Neural progenitor cell (in vitro differentiated cells): Measurements from ENCODE around the gene GARIN6. TPM values are rescaled to one million over a fixed set of nuclear protein-coding genes. Genes with fewer than 3 reads are reported as not detected.

Experiments used
- DNase-seq: peaks from one replicate; pipeline ENCODE4 v3.0.0-alpha.2; 2016; ENCODE audit warnings: low spot score
- H2AFZ ChIP-seq: fragments of 200-600 bp; sonication (generic); replicated peaks from 2 replicates; pipeline ENCODE4 v1.6.1; 2016; ENCODE audit warnings: antibody characterized with exemption
- H3F3A ChIP-seq: fragments of 200-600 bp; sonication (generic); 2 replicates; pipeline ENCODE4 v1.6.1; 2016; ENCODE audit warnings: antibody characterized with exemption, low read depth
- H3K27ac ChIP-seq: fragments of 200-600 bp; sonication (generic); 2 replicates; pipeline ENCODE4 v1.5.1; 2016; ENCODE audit warnings: mild to moderate bottlenecking
- H3K27me3 ChIP-seq: fragments of 200-600 bp; sonication (generic); 2 replicates; pipeline ENCODE4 v1.6.1; 2016; ENCODE audit warnings: mild to moderate bottlenecking, moderate library complexity
- H3K36me3 ChIP-seq: fragments of 200-600 bp; sonication (generic); 2 replicates; pipeline ENCODE4 v1.5.1; 2016
- H3K4me1 ChIP-seq: fragments of 200-600 bp; sonication (generic); 2 replicates; pipeline ENCODE4 v1.6.1; 2016; ENCODE audit warnings: mixed run types
- H3K4me2 ChIP-seq: fragments of 200-600 bp; sonication (generic); 2 replicates; pipeline ENCODE4 v1.6.1; 2016
- H3K4me3 ChIP-seq: fragments of 200-600 bp; sonication (generic); 2 replicates; pipeline ENCODE4 v1.5.1; 2016
- H3K79me2 ChIP-seq: fragments of 200-600 bp; sonication (generic); 2 replicates; pipeline ENCODE4 v1.6.1; 2016; ENCODE audit warnings: low read depth
- H3K9ac ChIP-seq: fragments of 200-600 bp; sonication (generic); 2 replicates; pipeline ENCODE4 v1.6.1; 2016
- H3K9me3 ChIP-seq: fragments of 200-600 bp; sonication (generic); 2 replicates; pipeline ENCODE4 v1.5.1; 2016; ENCODE audit warnings: low read depth
- H4K20me1 ChIP-seq: fragments of 200-600 bp; sonication (generic); 2 replicates; pipeline ENCODE4 v1.6.1; 2016; ENCODE audit warnings: low read depth
- H3K27ac Mint-ChIP-seq: 3 replicates; pipeline ENCODE4 v1.8.0; 2021; ENCODE audit warnings: mixed read lengths
- H3K27me3 Mint-ChIP-seq: 2 replicates; pipeline ENCODE4 v1.8.0; 2022; ENCODE audit warnings: low read depth, mild to moderate bottlenecking, inconsistent platforms, moderate library complexity, mixed read lengths; ENCODE audit not compliant: insufficient read depth
- H3K36me3 Mint-ChIP-seq: 3 replicates; pipeline ENCODE4 v1.8.0; 2021; ENCODE audit warnings: mixed read lengths
- H3K4me1 Mint-ChIP-seq: 3 replicates; pipeline ENCODE4 v1.8.0; 2021; ENCODE audit warnings: mixed read lengths
- H3K4me3 Mint-ChIP-seq: 3 replicates; pipeline ENCODE4 v1.8.0; 2021; ENCODE audit warnings: mild to moderate bottlenecking, moderate library complexity, mixed read lengths
- H3K9me3 Mint-ChIP-seq: 3 replicates; pipeline ENCODE4 v1.8.0; 2020; ENCODE audit warnings: mixed read lengths
- CTCF ChIP-seq: fragments of 200-600 bp; sonication (generic); IDR thresholded peaks from 2 replicates; pipeline ENCODE4 v1.5.1; 2017; ENCODE audit warnings: antibody characterized with exemption, mild to moderate bottlenecking
- EZH2 ChIP-seq: fragments of 200-600 bp; sonication (generic); IDR thresholded peaks from 2 replicates; pipeline ENCODE4 v1.6.1; 2017; ENCODE audit warnings: antibody characterized with exemption, mild to moderate bottlenecking, moderate library complexity
- EZH2phosphoT487 ChIP-seq: fragments of 200-600 bp; sonication (generic); IDR thresholded peaks from 2 replicates; pipeline ENCODE4 v1.6.1; 2017; ENCODE audit warnings: antibody characterized with exemption
- total RNA-seq: library from RNA; depleted of rRNA; stranded (reverse); fragments of >200 nt; gene quantifications from 2 replicates; pipeline ENCODE4 v1.2.3, GENCODE V29; 2015; ENCODE audit warnings: low replicate concordance

GARIN6 gene
- total RNA-seq, 1 donor from 2014 or later = not detected

GRCh38 chr12:99649551-99649950 lies 2.0 kb downstream of the GARIN6 start:
- Histone ChIP-seq H3K4me3 (no peak overlapping the region), H4K20me1 (no peaks in the 10 kb centered on the region), H3K36me3 (no peaks in the 10 kb centered on the region), H3F3A (no peaks in the 10 kb centered on the region), H3K9me3 (no peaks in the 10 kb centered on the region), H3K4me1 (no peaks in the 10 kb centered on the region), H3K79me2 (no peaks in the 10 kb centered on the region), H3K27ac (no peak overlapping the region), H3K27me3 (no peaks in the 10 kb centered on the region), H3K4me2 (no peak overlapping the region), H3K9ac (no peak overlapping the region), H2AFZ (peak overlapping the region; percentile 12)
- Mint-ChIP-seq H3K9me3 (no peaks in the 10 kb centered on the region), H3K4me1 (no peaks in the 10 kb centered on the region), H3K27me3 (no peaks in the 10 kb centered on the region), H3K4me3 (no peak overlapping the region), H3K36me3 (no peaks in the 10 kb centered on the region), H3K27ac (no peak overlapping the region)
- TF ChIP-seq EZH2phosphoT487 (no peak), EZH2 (no peak), CTCF (peak; percentile 21)
- DNase-seq = peak; percentile 3

GRCh38 chr12:99658671-99659349 lies 11.3 kb downstream of the GARIN6 start:
- Histone ChIP-seq H3K36me3 (no peaks in the 10 kb centered on the region), H3K9me3 (no peaks in the 10 kb centered on the region), H3K4me3 (no peak overlapping the region), H3K27ac (no peak overlapping the region), H3K9ac (no peak overlapping the region), H4K20me1 (no peaks in the 10 kb centered on the region), H3K4me2 (no peak overlapping the region), H3K4me1 (no peaks in the 10 kb centered on the region), H3K79me2 (no peaks in the 10 kb centered on the region), H2AFZ (no peak overlapping the region), H3K27me3 (no peaks in the 10 kb centered on the region), H3F3A (no peaks in the 10 kb centered on the region)
- peaks cover 2% of the 10 kb centered on the region for H3K27me3 Mint-ChIP-seq
- H3K4me3 Mint-ChIP-seq = no peak overlapping the region
- no peak overlapping the region for H3K27ac Mint-ChIP-seq
- no peaks in the 10 kb centered on the region for H3K9me3 Mint-ChIP-seq
- no peaks in the 10 kb centered on the region for H3K36me3 Mint-ChIP-seq
- peak; percentile 46 for TF ChIP-seq CTCF
- TF ChIP-seq EZH2 = no peak
- no peaks in the 10 kb centered on the region for H3K4me1 Mint-ChIP-seq
- no peak for DNase-seq

GRCh38 chr12:99670635-99671034 lies 23.1 kb downstream of the GARIN6 start:
- H3K36me3 Mint-ChIP-seq = no peaks in the 10 kb centered on the region
- no peak for DNase-seq
- H3K27ac Mint-ChIP-seq = no peak overlapping the region
- no peaks in the 10 kb centered on the region for H3K27me3 Mint-ChIP-seq
- TF ChIP-seq EZH2 (no peak), CTCF (no peak), EZH2phosphoT487 (no peak)
- H3K9me3 Mint-ChIP-seq = no peaks in the 10 kb centered on the region
- no peak overlapping the region for H3K4me3 ChIP-seq
- no peak overlapping the region for H3K4me2 ChIP-seq
- no peaks in the 10 kb centered on the region for H3K27me3 ChIP-seq
- peaks cover 4% of the 10 kb centered on the region for H3K4me1 Mint-ChIP-seq
- no peak overlapping the region for H3K27ac ChIP-seq
- H3K79me2 ChIP-seq = no peaks in the 10 kb centered on the region
- H3K4me1 ChIP-seq = no peaks in the 10 kb centered on the region
- peaks cover 11% of the 10 kb centered on the region for H3K9me3 ChIP-seq
- no peak overlapping the region for H2AFZ ChIP-seq
- no peaks in the 10 kb centered on the region for H3F3A ChIP-seq
- H4K20me1 ChIP-seq = no peaks in the 10 kb centered on the region
- H3K4me3 Mint-ChIP-seq = no peak overlapping the region
- H3K9ac ChIP-seq = no peak overlapping the region
- H3K36me3 ChIP-seq = no peaks in the 10 kb centered on the region
